IMR-90 (cell line): ENCODE data around the gene IDH3A. TPM values are rescaled to one million over a fixed set of nuclear protein-coding genes. Genes with fewer than 3 reads are reported as not detected.

Experiments used
- ATAC-seq: fragments of 200-7000 bp; cut with Tn5 transposase; 2 replicates; pipeline ENCODE4 v1.9.1; 2020; ENCODE audit warnings: low read depth, mild to moderate bottlenecking, moderate library complexity
- BruUV-seq: library from RNA; stranded (reverse); fragments of 400-500 nt; replicated peaks from 2 replicates; lab custom pipeline; 2021; lab: Mats Ljungman, UMichigan
- CTCF ChIA-PET: fragments of 300-600 bp; formaldehyde crosslinking; extraction: SDS; loops from one replicate; lab custom pipeline; 2021; ENCODE audit warnings: antibody characterized with exemption; lab: Yijun Ruan, JAX
- POLR2A ChIA-PET: fragments of 300-600 bp; sonication (Branson Sonifier 250); formaldehyde crosslinking; loops from one replicate; lab custom pipeline; 2022; ENCODE audit warnings: antibody characterized with exemption; ENCODE audit not compliant: unreplicated experiment; lab: Charles Lee
- DNase-seq: peaks from one replicate; pipeline ENCODE4 v3.0.0; 2013
- H2AFZ ChIP-seq: replicated peaks from 2 replicates; pipeline ENCODE3; 2013; ENCODE audit warnings: low read length, mild to moderate bottlenecking; ENCODE audit not compliant: poor library complexity
- H2AK5ac ChIP-seq: 2 replicates; pipeline ENCODE4 v1.6.1; 2013; ENCODE audit warnings: low read depth, low read length, inconsistent platforms
- H2AK9ac ChIP-seq: replicated peaks from 2 replicates; pipeline ENCODE3; 2013; ENCODE audit warnings: mild to moderate bottlenecking, low read depth, low read length, moderate library complexity; ENCODE audit not compliant: poor library complexity
- H2BK120ac ChIP-seq: 2 replicates; pipeline ENCODE4 v1.6.1; 2013; ENCODE audit warnings: low read depth, low read length, inconsistent platforms
- H2BK15ac ChIP-seq: 3 replicates; pipeline ENCODE4 v1.6.1; 2013; ENCODE audit warnings: low read depth, low read length, inconsistent platforms
- H2BK20ac ChIP-seq: 2 replicates; pipeline ENCODE4 v1.6.1; 2013; ENCODE audit warnings: low read depth, mild to moderate bottlenecking, inconsistent platforms, low read length, moderate library complexity
- H2BK5ac ChIP-seq: 2 replicates; pipeline ENCODE4 v1.6.1; 2013; ENCODE audit warnings: mild to moderate bottlenecking, low read depth, low read length, inconsistent platforms; ENCODE audit not compliant: poor library complexity, severe bottlenecking
- H3K14ac ChIP-seq: replicated peaks from 2 replicates; pipeline ENCODE4 v1.6.1; 2013; ENCODE audit warnings: low read depth, low read length, inconsistent platforms
- H3K18ac ChIP-seq: 2 replicates; pipeline ENCODE4 v1.6.1; 2013; ENCODE audit warnings: low read depth, low read length, control low read depth
- H3K23ac ChIP-seq: 2 replicates; pipeline ENCODE4 v1.6.1; 2013; ENCODE audit warnings: low read depth, low read length, inconsistent platforms
- H3K27ac ChIP-seq: 2 replicates; pipeline ENCODE4 v1.5.1; 2013; ENCODE audit warnings: mild to moderate bottlenecking, control low read depth, low read length; ENCODE audit not compliant: insufficient read depth
- H3K27me3 ChIP-seq: 2 replicates; pipeline ENCODE4 v1.6.1; 2013; ENCODE audit warnings: low read length; ENCODE audit not compliant: control insufficient read depth, insufficient read depth
- H3K36me3 ChIP-seq: 2 replicates; pipeline ENCODE4 v1.6.1; 2013; ENCODE audit warnings: low read length, mixed read lengths; ENCODE audit not compliant: control insufficient read depth, insufficient read depth
- H3K4ac ChIP-seq: 2 replicates; pipeline ENCODE4 v1.6.1; 2013; ENCODE audit warnings: low read depth, low read length, inconsistent platforms
- H3K4me1 ChIP-seq: 2 replicates; pipeline ENCODE4 v1.6.1; 2013; ENCODE audit warnings: low read length, mixed read lengths; ENCODE audit not compliant: control insufficient read depth, insufficient read depth
- H3K4me2 ChIP-seq: 2 replicates; pipeline ENCODE4 v1.6.1; 2013; ENCODE audit warnings: low read depth, mild to moderate bottlenecking, control low read depth, low read length, moderate library complexity
- H3K4me3 ChIP-seq: 2 replicates; pipeline ENCODE4 v1.5.1; 2013; ENCODE audit warnings: low read depth, mild to moderate bottlenecking, control low read depth, low read length, moderate library complexity; ENCODE audit not compliant: insufficient read depth
- H3K56ac ChIP-seq: 2 replicates; pipeline ENCODE4 v1.6.1; 2013; ENCODE audit warnings: low read length, inconsistent platforms; ENCODE audit not compliant: insufficient read depth; ENCODE audit errors: extremely low read depth
- H3K79me1 ChIP-seq, 2 experiments: 2 replicates each; pipeline ENCODE4 v1.6.1; 2013; ENCODE audit warnings: low read length in 2 of 2, inconsistent platforms in 1 of 2, low read depth in 1 of 2
- H3K9ac ChIP-seq: 2 replicates; pipeline ENCODE4 v1.6.1; 2013; ENCODE audit warnings: low read depth, low read length, control low read depth
- H3K9me1 ChIP-seq: 2 replicates; pipeline ENCODE4 v1.6.1; 2013; ENCODE audit warnings: low read length, inconsistent platforms; ENCODE audit not compliant: insufficient read depth
- H3K9me3 ChIP-seq: 2 replicates; pipeline ENCODE4 v1.6.1; 2013; ENCODE audit warnings: low read length; ENCODE audit not compliant: control insufficient read depth, insufficient read depth
- H4K20me1 ChIP-seq: 2 replicates; pipeline ENCODE4 v1.6.1; 2013; ENCODE audit warnings: low read length, inconsistent platforms; ENCODE audit not compliant: insufficient read depth
- H4K5ac ChIP-seq: 2 replicates; pipeline ENCODE4 v1.6.1; 2013; ENCODE audit warnings: mild to moderate bottlenecking, low read depth, low read length, control low read depth
- H4K8ac ChIP-seq, 2 experiments: 2 replicates each; pipeline ENCODE4 v1.6.1; 2013; ENCODE audit warnings: low read depth in 2 of 2, low read length in 2 of 2, control low read depth in 1 of 2, inconsistent platforms in 1 of 2
- H4K91ac ChIP-seq: 2 replicates; pipeline ENCODE4 v1.6.1; 2013; ENCODE audit warnings: low read depth, low read length, inconsistent platforms; ENCODE audit not compliant: insufficient read depth
- BHLHE40 ChIP-seq: fragments of 150-350 bp; IDR thresholded peaks from 2 replicates; pipeline ENCODE4 v1.6.1; 2016; ENCODE audit warnings: mild to moderate bottlenecking, low read depth, low read length
- MAFK ChIP-seq: IDR thresholded peaks from 2 replicates; pipeline ENCODE4 v1.6.1; 2012; ENCODE audit warnings: low read depth, low read length, improper control_type of control experiment
- MXI1 ChIP-seq: IDR thresholded peaks from 2 replicates; pipeline ENCODE4 v1.6.1; 2012; ENCODE audit warnings: low read depth, mild to moderate bottlenecking, low read length, moderate library complexity, borderline replicate concordance
- NFE2L2 ChIP-seq: fragments of 150-350 bp; IDR thresholded peaks from 2 replicates; pipeline ENCODE4 v1.6.1; 2016; ENCODE audit warnings: low read depth, mild to moderate bottlenecking, low read length
- RCOR1 ChIP-seq: IDR thresholded peaks from 2 replicates; pipeline ENCODE4 v1.6.1; 2012; ENCODE audit warnings: mild to moderate bottlenecking, low read length, improper control_type of control experiment; ENCODE audit not compliant: insufficient replicate concordance
- WGBS, 2 experiments: methylation state at CpG; one replicate each; pipeline versions ENCODE4 v1.1.5 to v1.1.7; 2013; ENCODE audit warnings: missing lambda C conversion rate in 2 of 2; ENCODE audit not compliant: insufficient read length in 1 of 2; ENCODE audit errors: extremely low coverage in 2 of 2; 5-methylcytosine and 5-hydroxymethylcytosine counted together
- dilution Hi-C: fragments of 300-500 bp; cut with HindIII; formaldehyde crosslinking; loops from one replicate; pipeline ENCODE4 v1.14.3; 2018; ENCODE audit warnings: low sequenced_read_pairs; ENCODE audit not compliant: unreplicated experiment
- in situ Hi-C: fragments of 300-500 bp; cut with MboI; formaldehyde crosslinking; loops from 3 replicates; pipeline ENCODE4 v1.14.3; 2019; ENCODE audit warnings: low sequenced_read_pairs, inconsistent platforms, mixed read lengths
- intact Hi-C: fragments of 100-400 bp; cut with micrococcal nuclease; formaldehyde crosslinking; loops from 2 replicates; pipeline ENCODE4 v1.10.0; 2022
- polyA plus RNA-seq, 3 experiments: library from polyadenylated mRNA; depleted of rRNA; stranded (reverse); fragments of >200 nt; gene quantifications; 2 replicates each; pipeline ENCODE4 v1.2.3, GENCODE V29; 2012; ENCODE audit warnings: low replicate concordance in 1 of 3
- total RNA-seq: library from RNA; depleted of rRNA; stranded (reverse); fragments of >200 nt; gene quantifications from 2 replicates; pipeline ENCODE4 v1.2.3, GENCODE V29; 2012
- TF ChIP-seq, protein P1 (sequence below): fragments of 150-350 bp; IDR thresholded peaks from 2 replicates; pipeline ENCODE4 v1.6.1; 2017; ENCODE audit warnings: mild to moderate bottlenecking, antibody characterized with exemption, low read length, low read depth

IDH3A gene
- total and polyA plus RNA-seq, 2 of the 4 experiments (the other 2 are of a cell fraction) = 34.5 to 47.7 TPM

DNA sequence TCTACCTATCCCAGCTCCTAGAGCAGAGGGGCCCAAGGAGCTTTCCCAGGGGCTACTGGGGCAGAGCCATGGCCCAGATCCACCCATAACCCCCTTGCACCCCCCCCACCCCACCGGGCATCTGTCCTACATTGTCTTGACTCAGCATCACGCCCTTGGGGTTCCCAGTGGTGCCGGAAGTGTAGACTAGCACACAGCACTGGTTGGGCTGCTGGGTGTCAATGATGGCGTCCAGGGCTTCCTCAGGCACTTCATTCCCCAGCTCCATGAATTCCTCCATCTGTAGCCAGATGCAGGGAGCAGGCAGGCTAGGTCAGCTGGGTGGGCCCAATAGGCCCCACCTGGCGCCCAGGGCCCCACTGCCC is 33.2 kb downstream of the IDH3A start:
- H3K4me3 ChIP-seq = no peak overlapping the region
- TF ChIP-seq, protein P1, sequence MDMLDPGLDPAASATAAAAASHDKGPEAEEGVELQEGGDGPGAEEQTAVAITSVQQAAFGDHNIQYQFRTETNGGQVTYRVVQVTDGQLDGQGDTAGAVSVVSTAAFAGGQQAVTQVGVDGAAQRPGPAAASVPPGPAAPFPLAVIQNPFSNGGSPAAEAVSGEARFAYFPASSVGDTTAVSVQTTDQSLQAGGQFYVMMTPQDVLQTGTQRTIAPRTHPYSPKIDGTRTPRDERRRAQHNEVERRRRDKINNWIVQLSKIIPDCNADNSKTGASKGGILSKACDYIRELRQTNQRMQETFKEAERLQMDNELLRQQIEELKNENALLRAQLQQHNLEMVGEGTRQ = no peak
- TF ChIP-seq MAFK = no peak
- TF ChIP-seq NFE2L2 = no peak
- TF ChIP-seq RCOR1 = no peak
- no peak for TF ChIP-seq BHLHE40
- no peak for TF ChIP-seq MXI1
- intact Hi-C loops (no loop called here), in situ Hi-C loops (no loop called here), dilution Hi-C loops (no loop called here)
- H3K9me1 ChIP-seq = no peaks in the 10 kb centered on the region
- H2AK9ac ChIP-seq = no peak overlapping the region
- no peak overlapping the region for H3K14ac ChIP-seq
- peaks cover 14% of the 10 kb centered on the region for H3K27me3 ChIP-seq
- H3K4me1 ChIP-seq = no peaks in the 10 kb centered on the region
- H2BK5ac ChIP-seq = no peak overlapping the region
- 40% methylated on average over 1 of the region's 5 CpGs; no CpG with 5 or more reads in 1 of the 2 experiments for WGBS, 2 experiments
- no peak overlapping the region for H3K9ac ChIP-seq
- H3K79me1 ChIP-seq = no peaks in the 10 kb centered on the region
- H2AK5ac ChIP-seq = no peak overlapping the region
- H4K91ac ChIP-seq = no peak overlapping the region
- no peak overlapping the region for H2BK20ac ChIP-seq
- CTCF ChIA-PET = no interaction called here
- BruUV-seq = no TSS peak
- no peak overlapping the region for H3K18ac ChIP-seq
- no peaks in the 10 kb centered on the region for H4K20me1 ChIP-seq
- POLR2A ChIA-PET = no interaction called here
- ATAC-seq (no peak), DNase-seq (no peak)
- H3K27ac ChIP-seq = no peak overlapping the region
- no peak overlapping the region for H3K4ac ChIP-seq
- no peak overlapping the region for H4K5ac ChIP-seq
- no peak overlapping the region for H2BK120ac ChIP-seq
- H3K56ac ChIP-seq = no peak overlapping the region
- no peak overlapping the region for H2BK15ac ChIP-seq
- H3K36me3 ChIP-seq = no peaks in the 10 kb centered on the region
- no peak overlapping the region for H3K4me2 ChIP-seq
- H4K8ac ChIP-seq = no peak overlapping the region
- H3K9me3 ChIP-seq = no peaks in the 10 kb centered on the region
- no peak overlapping the region for H3K23ac ChIP-seq
- H2AFZ ChIP-seq = no peak overlapping the region
